ENCODE data around the gene HSF2. TPM values are rescaled to one million over a fixed set of nuclear protein-coding genes. Genes with fewer than 3 reads are reported as not detected.

HSF2 gene
- polyA plus RNA-seq, 1 donor from 2014 or later = 153 TPM

DNA sequence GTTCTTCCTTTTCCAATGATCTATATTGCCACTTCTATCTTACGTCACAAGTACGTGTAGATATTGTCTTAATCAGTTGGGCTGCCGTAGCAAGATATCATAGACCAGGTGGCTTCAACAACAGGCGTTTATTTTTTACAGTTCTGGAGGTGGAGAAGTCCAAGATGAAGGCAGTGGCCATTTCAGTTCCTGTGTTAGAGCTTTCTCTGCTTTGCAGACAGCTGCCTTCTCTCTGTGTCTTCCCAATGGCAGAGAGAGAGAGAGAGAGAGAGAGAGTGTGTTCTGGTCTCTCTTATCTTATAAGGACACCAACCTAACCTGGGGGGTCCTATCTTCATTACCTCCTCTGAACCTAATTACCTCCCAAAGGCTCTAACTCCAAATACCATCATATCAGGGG lies 8.3 kb downstream of the HSF2 start:
- Histone ChIP-seq H3F3A (ENCODE audit: insufficient read depth, low read length, poor library complexity, severe bottlenecking) (no peaks in the 10 kb centered on the region), H3K27me3 (ENCODE audit: insufficient read depth, low read depth, low read length) (no peaks in the 10 kb centered on the region), H3K36me3 (ENCODE audit: insufficient read depth, low read length) (no peaks in the 10 kb centered on the region), H3K4me3 (ENCODE audit: low read length) (no peak overlapping the region), H3K9me2 (ENCODE audit: insufficient read depth, low read length) (no peaks in the 10 kb centered on the region), H3K4me2 (ENCODE audit: low read length) (no peak overlapping the region), H3K79me2 (replicated peaks; ENCODE audit: insufficient read depth, low read length) (peaks cover 95% of the 10 kb centered on the region), H3K9me3 (ENCODE audit: low read length) (no peaks in the 10 kb centered on the region), H4K20me1 (ENCODE audit: insufficient read depth) (no peaks in the 10 kb centered on the region), H3K9ac (ENCODE audit: low read length) (no peak overlapping the region), H2AFZ (ENCODE audit: low read depth, low read length) (no peak overlapping the region), H3K27ac (ENCODE audit: low read length) (no peak overlapping the region)
- TF ChIP-seq, protein P1, sequence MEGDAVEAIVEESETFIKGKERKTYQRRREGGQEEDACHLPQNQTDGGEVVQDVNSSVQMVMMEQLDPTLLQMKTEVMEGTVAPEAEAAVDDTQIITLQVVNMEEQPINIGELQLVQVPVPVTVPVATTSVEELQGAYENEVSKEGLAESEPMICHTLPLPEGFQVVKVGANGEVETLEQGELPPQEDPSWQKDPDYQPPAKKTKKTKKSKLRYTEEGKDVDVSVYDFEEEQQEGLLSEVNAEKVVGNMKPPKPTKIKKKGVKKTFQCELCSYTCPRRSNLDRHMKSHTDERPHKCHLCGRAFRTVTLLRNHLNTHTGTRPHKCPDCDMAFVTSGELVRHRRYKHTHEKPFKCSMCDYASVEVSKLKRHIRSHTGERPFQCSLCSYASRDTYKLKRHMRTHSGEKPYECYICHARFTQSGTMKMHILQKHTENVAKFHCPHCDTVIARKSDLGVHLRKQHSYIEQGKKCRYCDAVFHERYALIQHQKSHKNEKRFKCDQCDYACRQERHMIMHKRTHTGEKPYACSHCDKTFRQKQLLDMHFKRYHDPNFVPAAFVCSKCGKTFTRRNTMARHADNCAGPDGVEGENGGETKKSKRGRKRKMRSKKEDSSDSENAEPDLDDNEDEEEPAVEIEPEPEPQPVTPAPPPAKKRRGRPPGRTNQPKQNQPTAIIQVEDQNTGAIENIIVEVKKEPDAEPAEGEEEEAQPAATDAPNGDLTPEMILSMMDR (IDR thresholded peaks at IDR 0.05; ENCODE audit: poor library complexity, severe bottlenecking) = no peak
- no peak for TF ChIP-seq SMC3 (conservative IDR thresholded peaks at IDR 0.05; ENCODE audit: poor library complexity)
- no peak for TF ChIP-seq POLR2AphosphoS5 (IDR thresholded peaks at IDR 0.05)
- no peak for TF ChIP-seq EZH2 (IDR thresholded peaks at IDR 0.05; ENCODE audit: borderline replicate concordance, insufficient read depth, low read length, poor library complexity, severe bottlenecking)
- TF ChIP-seq MXI1 (conservative IDR thresholded peaks at IDR 0.05; ENCODE audit: poor library complexity, severe bottlenecking) = no peak
- TF ChIP-seq, protein P2, sequence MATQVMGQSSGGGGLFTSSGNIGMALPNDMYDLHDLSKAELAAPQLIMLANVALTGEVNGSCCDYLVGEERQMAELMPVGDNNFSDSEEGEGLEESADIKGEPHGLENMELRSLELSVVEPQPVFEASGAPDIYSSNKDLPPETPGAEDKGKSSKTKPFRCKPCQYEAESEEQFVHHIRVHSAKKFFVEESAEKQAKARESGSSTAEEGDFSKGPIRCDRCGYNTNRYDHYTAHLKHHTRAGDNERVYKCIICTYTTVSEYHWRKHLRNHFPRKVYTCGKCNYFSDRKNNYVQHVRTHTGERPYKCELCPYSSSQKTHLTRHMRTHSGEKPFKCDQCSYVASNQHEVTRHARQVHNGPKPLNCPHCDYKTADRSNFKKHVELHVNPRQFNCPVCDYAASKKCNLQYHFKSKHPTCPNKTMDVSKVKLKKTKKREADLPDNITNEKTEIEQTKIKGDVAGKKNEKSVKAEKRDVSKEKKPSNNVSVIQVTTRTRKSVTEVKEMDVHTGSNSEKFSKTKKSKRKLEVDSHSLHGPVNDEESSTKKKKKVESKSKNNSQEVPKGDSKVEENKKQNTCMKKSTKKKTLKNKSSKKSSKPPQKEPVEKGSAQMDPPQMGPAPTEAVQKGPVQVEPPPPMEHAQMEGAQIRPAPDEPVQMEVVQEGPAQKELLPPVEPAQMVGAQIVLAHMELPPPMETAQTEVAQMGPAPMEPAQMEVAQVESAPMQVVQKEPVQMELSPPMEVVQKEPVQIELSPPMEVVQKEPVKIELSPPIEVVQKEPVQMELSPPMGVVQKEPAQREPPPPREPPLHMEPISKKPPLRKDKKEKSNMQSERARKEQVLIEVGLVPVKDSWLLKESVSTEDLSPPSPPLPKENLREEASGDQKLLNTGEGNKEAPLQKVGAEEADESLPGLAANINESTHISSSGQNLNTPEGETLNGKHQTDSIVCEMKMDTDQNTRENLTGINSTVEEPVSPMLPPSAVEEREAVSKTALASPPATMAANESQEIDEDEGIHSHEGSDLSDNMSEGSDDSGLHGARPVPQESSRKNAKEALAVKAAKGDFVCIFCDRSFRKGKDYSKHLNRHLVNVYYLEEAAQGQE (IDR thresholded peaks at IDR 0.05; ENCODE audit: borderline replicate concordance) = no peak
- no peak for TF ChIP-seq TAF1 (IDR thresholded peaks at IDR 0.05; ENCODE audit: low read depth)
- no peak for TF ChIP-seq RAD21 (conservative IDR thresholded peaks at IDR 0.05)

DNA sequence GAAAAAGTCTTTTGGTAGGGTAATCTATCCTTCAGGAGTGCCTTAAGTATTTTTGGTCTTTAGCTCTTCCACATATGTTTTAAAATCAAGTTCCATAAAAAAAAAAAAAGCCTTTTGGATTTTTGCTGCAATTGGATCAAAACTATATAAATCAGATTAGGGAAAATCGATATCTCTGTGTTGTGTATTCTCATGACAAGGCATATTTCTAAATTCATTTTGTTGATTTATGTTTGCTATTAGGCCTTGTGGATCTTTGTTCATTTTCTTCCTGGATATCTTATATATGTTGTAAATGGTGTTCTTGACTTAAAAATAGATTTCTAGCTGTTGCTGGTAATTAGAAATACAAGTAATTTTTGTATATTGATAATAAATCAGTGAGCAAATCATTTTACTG lies 8.8 kb downstream of the HSF2 start:
- no peaks in the 10 kb centered on the region for H3K9me3 ChIP-seq (ENCODE audit: low read length)
- no peak overlapping the region for H3K4me2 ChIP-seq (ENCODE audit: low read length)
- no peaks in the 10 kb centered on the region for H3K9me2 ChIP-seq (ENCODE audit: insufficient read depth, low read length)
- H3K79me2 ChIP-seq (replicated peaks; ENCODE audit: insufficient read depth, low read length) = peaks cover 90% of the 10 kb centered on the region
- no peak overlapping the region for H3K27ac ChIP-seq (ENCODE audit: low read length)
- H3K4me3 ChIP-seq (ENCODE audit: low read length) = no peak overlapping the region
- no peak overlapping the region for H3K9ac ChIP-seq (ENCODE audit: low read length)
- H3K27me3 ChIP-seq (ENCODE audit: insufficient read depth, low read depth, low read length) = no peaks in the 10 kb centered on the region
- no peak for TF ChIP-seq RAD21 (conservative IDR thresholded peaks at IDR 0.05)
- TF ChIP-seq TAF1 (IDR thresholded peaks at IDR 0.05; ENCODE audit: low read depth) = no peak
- no peak for TF ChIP-seq EZH2 (IDR thresholded peaks at IDR 0.05; ENCODE audit: borderline replicate concordance, insufficient read depth, low read length, poor library complexity, severe bottlenecking)
- no peak for TF ChIP-seq MXI1 (conservative IDR thresholded peaks at IDR 0.05; ENCODE audit: poor library complexity, severe bottlenecking)
- TF ChIP-seq, protein P2 (IDR thresholded peaks at IDR 0.05; ENCODE audit: borderline replicate concordance) = no peak
- no peak for TF ChIP-seq EP300 (conservative IDR thresholded peaks at IDR 0.05; ENCODE audit: poor library complexity, severe bottlenecking)
- TF ChIP-seq SMC3 (conservative IDR thresholded peaks at IDR 0.05; ENCODE audit: poor library complexity) = no peak
- TF ChIP-seq, protein P1 (IDR thresholded peaks at IDR 0.05; ENCODE audit: poor library complexity, severe bottlenecking) = no peak
- TF ChIP-seq POLR2AphosphoS5 (IDR thresholded peaks at IDR 0.05) = no peak
- no peaks in the 10 kb centered on the region for H4K20me1 ChIP-seq (ENCODE audit: insufficient read depth)
- no peak overlapping the region for H2AFZ ChIP-seq (ENCODE audit: low read depth, low read length)
- H3F3A ChIP-seq (ENCODE audit: insufficient read depth, low read length, poor library complexity, severe bottlenecking) = no peaks in the 10 kb centered on the region
- peaks cover under 1% of the 10 kb centered on the region for H3K36me3 ChIP-seq (ENCODE audit: insufficient read depth, low read length)

All from neural cell (in vitro differentiated cells).